Panc1 (cell line): Measurements from ENCODE around the gene CD274.

Source experiments
- POLR2AphosphoS5 ChIP-seq: IDR thresholded peaks from 2 replicates; pipeline ENCODE4 v1.6.1; 2012; ENCODE audit warnings: mild to moderate bottlenecking, low read depth, low read length, moderate library complexity
- SIN3A ChIP-seq: IDR thresholded peaks from 2 replicates; pipeline ENCODE4 v1.6.1; 2012; ENCODE audit warnings: low read depth, mild to moderate bottlenecking, low read length, moderate library complexity, borderline replicate concordance; ENCODE audit not compliant: insufficient read depth
- TCF7L2 ChIP-seq: IDR thresholded peaks from 2 replicates; pipeline ENCODE4 v1.6.1; 2011; ENCODE audit warnings: mild to moderate bottlenecking, low read depth, low read length, inconsistent platforms
- TF ChIP-seq, protein P1 (sequence below): fragments of 450-650 bp; IDR thresholded peaks from 2 replicates; pipeline ENCODE4 v1.5.1; 2017; ENCODE audit warnings: mild to moderate bottlenecking
- TF ChIP-seq, protein P2 (sequence below), 2 experiments: IDR thresholded peaks; 2 replicates each; pipeline ENCODE4 v1.6.1; 2011 to 2012; ENCODE audit warnings: low read depth in 2 of 2, control low read depth in 1 of 2, low read length in 1 of 2, mild to moderate bottlenecking in 1 of 2, moderate library complexity in 1 of 2; ENCODE audit not compliant: insufficient read depth in 1 of 2

DNA sequence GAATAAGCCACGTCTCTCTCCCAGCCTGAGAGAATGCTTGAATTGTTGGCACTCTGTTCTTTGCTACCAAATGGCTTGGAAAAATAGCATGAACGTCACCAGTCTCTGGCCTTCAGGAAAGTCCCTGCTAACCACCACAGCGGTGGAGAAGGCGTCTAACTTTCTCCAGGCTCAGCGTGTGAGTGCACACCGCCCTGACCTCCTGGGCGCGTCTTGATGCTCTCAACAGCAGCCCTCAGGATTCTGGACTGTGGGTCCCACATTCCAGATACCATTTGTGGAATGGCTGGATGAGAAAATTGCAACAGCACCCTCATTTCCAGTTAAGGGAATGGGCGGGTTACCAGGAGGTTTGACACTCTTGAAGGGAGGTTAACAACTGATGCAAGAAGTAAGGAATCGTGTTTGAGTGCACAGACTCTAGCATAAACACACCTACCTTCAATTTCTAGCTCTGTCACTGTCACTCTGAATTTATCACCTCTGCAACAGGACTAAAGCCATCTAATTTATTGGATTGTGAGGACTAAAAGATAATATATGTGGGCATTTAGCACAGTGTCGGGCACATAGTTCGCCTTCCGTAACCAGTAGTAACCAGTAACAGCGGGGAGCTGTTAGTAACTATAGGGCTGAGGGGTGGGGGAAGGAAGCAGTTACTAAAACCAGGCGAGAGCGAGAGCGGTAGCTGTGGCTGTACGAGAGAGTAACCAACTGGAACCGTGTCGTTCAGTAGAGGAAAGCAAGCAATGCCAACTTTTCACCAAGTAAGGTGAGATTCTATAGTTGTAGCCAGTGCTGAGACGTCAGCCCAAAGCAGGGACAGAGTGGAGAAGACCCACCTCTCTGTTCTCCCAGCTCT, 11.8 kb upstream of the CD274 start:
- TF ChIP-seq SIN3A: no peak
- TF ChIP-seq, protein P1, sequence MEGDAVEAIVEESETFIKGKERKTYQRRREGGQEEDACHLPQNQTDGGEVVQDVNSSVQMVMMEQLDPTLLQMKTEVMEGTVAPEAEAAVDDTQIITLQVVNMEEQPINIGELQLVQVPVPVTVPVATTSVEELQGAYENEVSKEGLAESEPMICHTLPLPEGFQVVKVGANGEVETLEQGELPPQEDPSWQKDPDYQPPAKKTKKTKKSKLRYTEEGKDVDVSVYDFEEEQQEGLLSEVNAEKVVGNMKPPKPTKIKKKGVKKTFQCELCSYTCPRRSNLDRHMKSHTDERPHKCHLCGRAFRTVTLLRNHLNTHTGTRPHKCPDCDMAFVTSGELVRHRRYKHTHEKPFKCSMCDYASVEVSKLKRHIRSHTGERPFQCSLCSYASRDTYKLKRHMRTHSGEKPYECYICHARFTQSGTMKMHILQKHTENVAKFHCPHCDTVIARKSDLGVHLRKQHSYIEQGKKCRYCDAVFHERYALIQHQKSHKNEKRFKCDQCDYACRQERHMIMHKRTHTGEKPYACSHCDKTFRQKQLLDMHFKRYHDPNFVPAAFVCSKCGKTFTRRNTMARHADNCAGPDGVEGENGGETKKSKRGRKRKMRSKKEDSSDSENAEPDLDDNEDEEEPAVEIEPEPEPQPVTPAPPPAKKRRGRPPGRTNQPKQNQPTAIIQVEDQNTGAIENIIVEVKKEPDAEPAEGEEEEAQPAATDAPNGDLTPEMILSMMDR: no peak
- no peak for TF ChIP-seq POLR2AphosphoS5
- TF ChIP-seq, protein P2, sequence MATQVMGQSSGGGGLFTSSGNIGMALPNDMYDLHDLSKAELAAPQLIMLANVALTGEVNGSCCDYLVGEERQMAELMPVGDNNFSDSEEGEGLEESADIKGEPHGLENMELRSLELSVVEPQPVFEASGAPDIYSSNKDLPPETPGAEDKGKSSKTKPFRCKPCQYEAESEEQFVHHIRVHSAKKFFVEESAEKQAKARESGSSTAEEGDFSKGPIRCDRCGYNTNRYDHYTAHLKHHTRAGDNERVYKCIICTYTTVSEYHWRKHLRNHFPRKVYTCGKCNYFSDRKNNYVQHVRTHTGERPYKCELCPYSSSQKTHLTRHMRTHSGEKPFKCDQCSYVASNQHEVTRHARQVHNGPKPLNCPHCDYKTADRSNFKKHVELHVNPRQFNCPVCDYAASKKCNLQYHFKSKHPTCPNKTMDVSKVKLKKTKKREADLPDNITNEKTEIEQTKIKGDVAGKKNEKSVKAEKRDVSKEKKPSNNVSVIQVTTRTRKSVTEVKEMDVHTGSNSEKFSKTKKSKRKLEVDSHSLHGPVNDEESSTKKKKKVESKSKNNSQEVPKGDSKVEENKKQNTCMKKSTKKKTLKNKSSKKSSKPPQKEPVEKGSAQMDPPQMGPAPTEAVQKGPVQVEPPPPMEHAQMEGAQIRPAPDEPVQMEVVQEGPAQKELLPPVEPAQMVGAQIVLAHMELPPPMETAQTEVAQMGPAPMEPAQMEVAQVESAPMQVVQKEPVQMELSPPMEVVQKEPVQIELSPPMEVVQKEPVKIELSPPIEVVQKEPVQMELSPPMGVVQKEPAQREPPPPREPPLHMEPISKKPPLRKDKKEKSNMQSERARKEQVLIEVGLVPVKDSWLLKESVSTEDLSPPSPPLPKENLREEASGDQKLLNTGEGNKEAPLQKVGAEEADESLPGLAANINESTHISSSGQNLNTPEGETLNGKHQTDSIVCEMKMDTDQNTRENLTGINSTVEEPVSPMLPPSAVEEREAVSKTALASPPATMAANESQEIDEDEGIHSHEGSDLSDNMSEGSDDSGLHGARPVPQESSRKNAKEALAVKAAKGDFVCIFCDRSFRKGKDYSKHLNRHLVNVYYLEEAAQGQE (IDR thresholded peaks at IDR 0.05; ENCODE audit: insufficient read depth in 1 of 2, low read depth in 2 of 2, low read length in 1 of 2): no peak
- TF ChIP-seq TCF7L2: no peak
